ENCODE data around the gene HMCES.

DNA sequence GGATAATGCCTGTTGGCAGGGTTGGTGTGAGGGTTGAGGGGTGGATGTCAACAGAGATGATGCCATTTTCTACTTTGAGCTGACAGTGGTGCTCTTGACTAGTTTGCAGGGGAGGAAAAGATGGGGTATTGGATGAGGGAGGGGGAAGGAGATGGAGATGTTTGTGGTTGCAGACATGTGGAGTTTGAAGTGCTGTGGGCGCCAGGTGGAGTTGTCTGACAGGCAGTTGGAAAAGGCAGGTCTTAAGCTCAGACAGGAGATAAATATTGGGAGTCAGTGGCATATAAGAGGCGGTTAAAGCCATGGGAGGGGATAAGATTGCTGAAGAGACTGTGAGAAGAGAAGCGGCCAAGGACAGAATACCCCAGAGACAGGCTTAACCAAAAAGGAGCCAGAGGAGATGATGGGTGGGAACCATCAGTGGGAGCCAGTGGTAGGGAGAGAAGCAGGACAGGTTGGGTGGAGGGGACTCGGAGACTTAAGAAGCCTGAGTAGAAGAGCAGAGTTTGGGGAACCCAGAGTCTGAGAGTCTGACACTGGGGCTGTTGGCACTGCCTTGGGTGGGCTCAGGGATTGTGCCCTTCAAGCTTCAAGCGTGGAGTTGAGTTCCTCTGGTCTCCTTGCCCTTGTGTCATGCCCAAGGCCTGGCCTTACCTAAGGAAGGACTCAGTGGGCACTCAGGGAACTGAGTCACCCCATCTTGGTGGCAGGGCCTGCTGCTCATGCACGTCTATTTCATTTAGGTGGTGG lies 15.3 kb upstream of the HMCES start:
- TF ChIP-seq EZH2 (IDR thresholded peaks at IDR 0.05; ENCODE audit: borderline replicate concordance, low read length) = no peak
- TF ChIP-seq, protein P1, sequence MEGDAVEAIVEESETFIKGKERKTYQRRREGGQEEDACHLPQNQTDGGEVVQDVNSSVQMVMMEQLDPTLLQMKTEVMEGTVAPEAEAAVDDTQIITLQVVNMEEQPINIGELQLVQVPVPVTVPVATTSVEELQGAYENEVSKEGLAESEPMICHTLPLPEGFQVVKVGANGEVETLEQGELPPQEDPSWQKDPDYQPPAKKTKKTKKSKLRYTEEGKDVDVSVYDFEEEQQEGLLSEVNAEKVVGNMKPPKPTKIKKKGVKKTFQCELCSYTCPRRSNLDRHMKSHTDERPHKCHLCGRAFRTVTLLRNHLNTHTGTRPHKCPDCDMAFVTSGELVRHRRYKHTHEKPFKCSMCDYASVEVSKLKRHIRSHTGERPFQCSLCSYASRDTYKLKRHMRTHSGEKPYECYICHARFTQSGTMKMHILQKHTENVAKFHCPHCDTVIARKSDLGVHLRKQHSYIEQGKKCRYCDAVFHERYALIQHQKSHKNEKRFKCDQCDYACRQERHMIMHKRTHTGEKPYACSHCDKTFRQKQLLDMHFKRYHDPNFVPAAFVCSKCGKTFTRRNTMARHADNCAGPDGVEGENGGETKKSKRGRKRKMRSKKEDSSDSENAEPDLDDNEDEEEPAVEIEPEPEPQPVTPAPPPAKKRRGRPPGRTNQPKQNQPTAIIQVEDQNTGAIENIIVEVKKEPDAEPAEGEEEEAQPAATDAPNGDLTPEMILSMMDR (conservative IDR thresholded peaks at IDR 0.05 in 1 of 2, IDR thresholded peaks at IDR 0.05 in 1 of 2; ENCODE audit: extremely low read depth in 1 of 2, insufficient read depth in 1 of 2, low read depth in 1 of 2, low read length in 2 of 2) = no peak
